Measurements from ENCODE around the gene TUBB. TPM values are rescaled to one million over a fixed set of nuclear protein-coding genes. Genes with fewer than 3 reads are reported as not detected.
A peak's percentile ranks its signal among the peaks of the same experiment; 100 is the strongest.

The TUBB gene
- total and polyA plus RNA-seq, 2 experiments from 2014 or later = 433 to 460 TPM

DNA sequence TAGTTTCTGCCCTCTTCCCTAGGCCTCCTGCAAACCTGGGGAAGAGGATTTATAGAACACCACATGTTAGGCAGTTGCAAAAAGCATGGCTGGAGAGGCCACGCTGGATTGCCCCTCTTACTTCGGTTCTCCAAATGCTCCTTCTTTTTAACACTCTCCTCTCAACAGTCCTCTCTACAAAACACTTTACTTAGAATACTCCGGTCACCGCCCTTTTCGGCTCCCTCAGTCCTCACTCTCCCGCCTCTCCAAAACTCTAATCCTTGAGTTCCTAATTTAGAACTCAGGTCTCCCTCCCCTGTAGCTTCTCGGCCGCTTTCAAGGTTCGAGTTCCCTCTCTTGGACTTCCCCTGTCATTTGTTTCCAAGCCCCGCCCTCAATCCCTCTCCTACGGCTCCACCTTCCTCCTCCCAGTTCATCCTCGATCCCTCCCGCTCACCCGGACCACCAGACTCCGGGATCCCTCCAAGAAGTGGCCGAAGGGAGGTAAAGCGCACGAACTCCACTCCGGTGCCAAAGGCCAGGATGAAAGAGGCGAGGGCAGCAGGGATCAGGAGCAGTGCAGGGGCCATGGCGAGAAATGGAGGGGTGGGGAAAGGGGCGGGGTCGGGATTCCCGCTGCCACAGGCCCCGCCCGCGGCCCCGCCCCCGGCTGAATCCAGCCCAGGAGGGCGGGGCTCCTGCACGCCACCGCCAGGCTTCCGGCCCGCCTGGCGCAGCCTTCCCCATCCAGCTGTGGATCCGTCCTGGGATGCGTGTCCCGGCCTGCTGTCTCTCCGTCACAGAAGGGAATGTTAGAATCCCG lies 29.5 kb upstream of the TUBB start, which contains the start of gene NRM:
Gene NRM (minus strand): TSS at position 582 of the 805 bp plus-strand sequence. CDS start 10 bp downstream, at position 572.
- DNase-seq (ENCODE audit: low spot score) = peak; percentile 96
- Histone ChIP-seq H3K4me2 (peak within 1 kb of the TSS; percentile 77), H3K9me2 (replicated peaks; ENCODE audit: insufficient read depth) (no peaks in the 10 kb centered on the region), H2AFZ (peak within 1 kb of the TSS; percentile 84), H3K4me3 (peak within 1 kb of the TSS; percentile 53), H3K9me3 (ENCODE audit: low read depth) (no peaks in the 10 kb centered on the region), H3K4me1 (ENCODE audit: insufficient read depth) (peaks cover 16% of the 10 kb centered on the region), H3K27ac (peak within 1 kb of the TSS; percentile 79), H3K27me3 (no peaks in the 10 kb centered on the region), H3K79me2 (peaks cover 26% of the 10 kb centered on the region), H4K20me1 (ENCODE audit: insufficient read depth, poor library complexity, severe bottlenecking) (peaks cover 3% of the 10 kb centered on the region), H3K36me3 (replicated peaks; ENCODE audit: insufficient read depth, low read depth) (no peaks in the 10 kb centered on the region)
- TF ChIP-seq EZH2phosphoT487 (IDR thresholded peaks at IDR 0.05; ENCODE audit: low read depth, severe bottlenecking, unreplicated experiment) (no peak), EZH2 (IDR thresholded peaks at IDR 0.05; ENCODE audit: borderline replicate concordance) (no peak)
- TF ChIP-seq, protein P1, sequence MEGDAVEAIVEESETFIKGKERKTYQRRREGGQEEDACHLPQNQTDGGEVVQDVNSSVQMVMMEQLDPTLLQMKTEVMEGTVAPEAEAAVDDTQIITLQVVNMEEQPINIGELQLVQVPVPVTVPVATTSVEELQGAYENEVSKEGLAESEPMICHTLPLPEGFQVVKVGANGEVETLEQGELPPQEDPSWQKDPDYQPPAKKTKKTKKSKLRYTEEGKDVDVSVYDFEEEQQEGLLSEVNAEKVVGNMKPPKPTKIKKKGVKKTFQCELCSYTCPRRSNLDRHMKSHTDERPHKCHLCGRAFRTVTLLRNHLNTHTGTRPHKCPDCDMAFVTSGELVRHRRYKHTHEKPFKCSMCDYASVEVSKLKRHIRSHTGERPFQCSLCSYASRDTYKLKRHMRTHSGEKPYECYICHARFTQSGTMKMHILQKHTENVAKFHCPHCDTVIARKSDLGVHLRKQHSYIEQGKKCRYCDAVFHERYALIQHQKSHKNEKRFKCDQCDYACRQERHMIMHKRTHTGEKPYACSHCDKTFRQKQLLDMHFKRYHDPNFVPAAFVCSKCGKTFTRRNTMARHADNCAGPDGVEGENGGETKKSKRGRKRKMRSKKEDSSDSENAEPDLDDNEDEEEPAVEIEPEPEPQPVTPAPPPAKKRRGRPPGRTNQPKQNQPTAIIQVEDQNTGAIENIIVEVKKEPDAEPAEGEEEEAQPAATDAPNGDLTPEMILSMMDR (IDR thresholded peaks at IDR 0.05; ENCODE audit: poor library complexity) = no peak
- WGBS (ENCODE audit: low lambda C conversion rate, missing lambda C conversion rate) = 1% methylated on average over 25 of the region's 40 CpGs

DNA sequence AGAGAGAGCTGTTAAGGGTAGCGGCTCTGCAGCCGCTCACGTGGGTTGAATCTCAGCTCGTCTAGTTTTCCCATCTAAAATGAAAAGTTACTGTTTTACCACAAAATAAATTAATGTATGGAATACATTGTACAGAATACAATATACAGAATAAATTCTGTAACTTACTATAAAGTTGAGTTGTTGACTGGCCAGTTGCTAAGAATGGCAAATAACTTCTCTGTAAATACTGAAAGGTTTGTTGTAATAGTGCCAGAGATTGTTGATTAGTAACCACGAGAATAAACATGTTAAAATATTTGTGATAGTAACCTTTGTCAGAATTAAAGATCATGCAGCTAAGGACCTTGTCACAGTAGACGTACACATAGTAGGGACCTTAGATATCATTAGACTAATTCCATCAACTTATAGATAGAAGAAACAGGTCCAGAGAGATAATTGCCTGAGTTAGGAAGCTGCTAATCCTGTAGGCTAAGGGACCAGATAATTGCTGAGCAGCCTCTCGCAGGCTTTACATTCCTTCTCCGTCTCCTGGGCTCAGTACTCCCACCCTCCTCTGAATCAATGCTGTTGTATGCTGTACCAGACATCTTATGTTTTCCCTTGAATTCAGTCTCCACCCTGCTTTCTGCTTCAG lies 28.8 kb upstream of the TUBB start:
- 19% methylated on average over 8 of the region's 8 CpGs for WGBS (ENCODE audit: low lambda C conversion rate, missing lambda C conversion rate)
- Histone ChIP-seq H3K9me2 (replicated peaks; ENCODE audit: insufficient read depth) (no peaks in the 10 kb centered on the region), H3K27ac (peak overlapping the region; percentile 79), H3K9me3 (ENCODE audit: low read depth) (no peaks in the 10 kb centered on the region), H3K27me3 (no peaks in the 10 kb centered on the region), H2AFZ (peak overlapping the region; percentile 57), H3K36me3 (replicated peaks; ENCODE audit: insufficient read depth, low read depth) (no peaks in the 10 kb centered on the region), H3K4me3 (peak overlapping the region; percentile 13), H3K79me2 (peaks cover 19% of the 10 kb centered on the region), H4K20me1 (ENCODE audit: insufficient read depth, poor library complexity, severe bottlenecking) (no peaks in the 10 kb centered on the region), H3K4me1 (ENCODE audit: insufficient read depth) (peaks cover 14% of the 10 kb centered on the region), H3K4me2 (peak overlapping the region; percentile 77)
- no peak for DNase-seq (ENCODE audit: low spot score)
- TF ChIP-seq, protein P1 (IDR thresholded peaks at IDR 0.05; ENCODE audit: poor library complexity) = no peak
- TF ChIP-seq EZH2phosphoT487 (IDR thresholded peaks at IDR 0.05; ENCODE audit: low read depth, severe bottlenecking, unreplicated experiment) (no peak), EZH2 (IDR thresholded peaks at IDR 0.05; ENCODE audit: borderline replicate concordance) (no peak)

DNA sequence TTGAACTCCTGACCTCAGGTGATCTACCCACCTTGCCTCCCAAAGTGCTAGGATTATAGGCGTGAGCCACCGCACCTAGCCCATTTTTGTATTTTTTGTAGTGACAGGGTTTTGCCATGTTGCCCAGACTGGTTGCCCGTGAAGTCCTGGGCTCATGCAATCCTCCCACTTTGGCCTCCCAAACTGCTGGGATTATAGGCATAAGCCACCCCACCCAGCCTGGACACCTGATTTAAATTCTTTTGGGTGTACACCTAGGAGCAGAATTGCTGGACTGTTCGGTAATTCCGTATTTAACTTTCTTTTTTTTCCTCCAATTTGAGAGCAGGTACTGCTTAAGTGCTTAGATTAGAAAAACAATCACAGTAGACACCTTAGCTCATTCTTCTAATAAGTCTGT lies 23.7 kb upstream of the TUBB start:
- Histone ChIP-seq H3K4me3 (no peak overlapping the region), H3K36me3 (replicated peaks; ENCODE audit: insufficient read depth, low read depth) (no peaks in the 10 kb centered on the region), H3K27me3 (no peaks in the 10 kb centered on the region), H3K9me3 (ENCODE audit: low read depth) (no peaks in the 10 kb centered on the region), H3K27ac (no peak overlapping the region), H3K9me2 (replicated peaks; ENCODE audit: insufficient read depth) (no peaks in the 10 kb centered on the region), H2AFZ (no peak overlapping the region), H3K79me2 (no peaks in the 10 kb centered on the region), H3K4me2 (no peak overlapping the region), H4K20me1 (ENCODE audit: insufficient read depth, poor library complexity, severe bottlenecking) (no peaks in the 10 kb centered on the region), H3K4me1 (ENCODE audit: insufficient read depth) (peaks cover 4% of the 10 kb centered on the region)
- WGBS (ENCODE audit: low lambda C conversion rate, missing lambda C conversion rate) = 95% methylated on average over 5 of the region's 5 CpGs
- TF ChIP-seq EZH2phosphoT487 (IDR thresholded peaks at IDR 0.05; ENCODE audit: low read depth, severe bottlenecking, unreplicated experiment) (no peak), EZH2 (IDR thresholded peaks at IDR 0.05; ENCODE audit: borderline replicate concordance) (no peak)
- TF ChIP-seq, protein P1 (IDR thresholded peaks at IDR 0.05; ENCODE audit: poor library complexity) = no peak
- DNase-seq (ENCODE audit: low spot score) = no peak
